Mesendoderm (in vitro differentiated cells): ENCODE measurements around the gene ANGEL1. TPM values are rescaled to one million over a fixed set of nuclear protein-coding genes. Genes with fewer than 3 reads are reported as not detected.

ENCODE experiments used
- DNase-seq: peaks from one replicate; pipeline ENCODE4 v3.0.0; 2013
- H2AK5ac ChIP-seq: 2 replicates; pipeline ENCODE4 v1.6.1; 2013; ENCODE audit warnings: low read length, inconsistent platforms
- H2BK120ac ChIP-seq: 2 replicates; pipeline ENCODE4 v1.6.1; 2013; ENCODE audit warnings: low read depth, mild to moderate bottlenecking, low read length, moderate library complexity, mixed read lengths
- H2BK15ac ChIP-seq: replicated peaks from 2 replicates; pipeline ENCODE4 v1.6.1; 2013; ENCODE audit warnings: low read depth, mild to moderate bottlenecking, moderate library complexity
- H2BK5ac ChIP-seq: 2 replicates; pipeline ENCODE4 v1.6.1; 2013; ENCODE audit warnings: low read length, inconsistent platforms
- H3K18ac ChIP-seq: 2 replicates; pipeline ENCODE4 v1.6.1; 2013; ENCODE audit warnings: mild to moderate bottlenecking, low read length, mixed read lengths
- H3K23ac ChIP-seq: one replicate; pipeline ENCODE4 v1.6.1; 2013; ENCODE audit warnings: low read length
- H3K27ac ChIP-seq: 2 replicates; pipeline ENCODE4 v1.5.1; 2013; ENCODE audit warnings: low read depth, mild to moderate bottlenecking, inconsistent platforms, low read length, moderate library complexity
- H3K27me3 ChIP-seq: 2 replicates; pipeline ENCODE4 v1.6.1; 2013; ENCODE audit warnings: low read length, control low read depth, mild to moderate bottlenecking, inconsistent platforms; ENCODE audit not compliant: insufficient read depth, poor library complexity
- H3K36me3 ChIP-seq: 2 replicates; pipeline ENCODE4 v1.6.1; 2013; ENCODE audit warnings: low read length, inconsistent platforms; ENCODE audit not compliant: control insufficient read depth, insufficient read depth
- H3K4ac ChIP-seq: one replicate; pipeline ENCODE4 v1.6.1; 2013; ENCODE audit warnings: low read depth, mild to moderate bottlenecking, low read length, moderate library complexity
- H3K4me1 ChIP-seq: 2 replicates; pipeline ENCODE4 v1.6.1; 2013; ENCODE audit warnings: low read depth, low read length, inconsistent platforms; ENCODE audit not compliant: control insufficient read depth
- H3K4me2 ChIP-seq: 2 replicates; pipeline ENCODE4 v1.6.1; 2013; ENCODE audit warnings: low read length
- H3K4me3 ChIP-seq: 2 replicates; pipeline ENCODE4 v1.5.1; 2013; ENCODE audit warnings: mild to moderate bottlenecking, low read length
- H3K56ac ChIP-seq: one replicate; pipeline ENCODE4 v1.6.1; 2013; ENCODE audit warnings: low read length
- H3K79me1 ChIP-seq: 2 replicates; pipeline ENCODE4 v1.6.1; 2013; ENCODE audit warnings: low read length, inconsistent platforms
- H3K79me2 ChIP-seq: 2 replicates; pipeline ENCODE4 v1.6.1; 2013; ENCODE audit warnings: mild to moderate bottlenecking, low read length; ENCODE audit not compliant: control insufficient read depth, insufficient read depth
- H3K9ac ChIP-seq: 2 replicates; pipeline ENCODE4 v1.6.1; 2013; ENCODE audit warnings: low read length, inconsistent platforms
- H4K5ac ChIP-seq: one replicate; pipeline ENCODE4 v1.6.1; 2013; ENCODE audit warnings: low read length
- H4K8ac ChIP-seq: one replicate; pipeline ENCODE4 v1.6.1; 2013; ENCODE audit warnings: low read depth, mild to moderate bottlenecking, control low read depth, low read length, moderate library complexity
- WGBS: extraction: QIAGEN DNeasy Blood & Tissue Kit; methylation state at CpG from one replicate; pipeline ENCODE4 v1.1.7; 2013; ENCODE audit warnings: low lambda C conversion rate, missing lambda C conversion rate; ENCODE audit not compliant: insufficient coverage; ENCODE audit errors: extremely low coverage; 5-methylcytosine and 5-hydroxymethylcytosine counted together
- polyA plus RNA-seq, 2 experiments: library from polyadenylated mRNA; stranded (reverse); fragments of 200-250 nt; gene quantifications; one replicate each; pipeline ENCODE4 v1.2.3, GENCODE V29; 2013

ANGEL1 gene
- 9.5 TPM for polyA plus RNA-seq (2013, experiment 1 of 2)
- polyA plus RNA-seq (2013, experiment 2 of 2): 8.7 TPM

- peak within 1 kb of the TSS; percentile 48 for H2AK5ac ChIP-seq
- DNase-seq: peak; percentile 98
- H3K4me1 ChIP-seq: peaks cover 3% of the 10 kb centered on the region
- H3K4me2 ChIP-seq: peak within 1 kb of the TSS; percentile 87
- peak within 1 kb of the TSS; percentile 67 for H3K27ac ChIP-seq
- WGBS: no CpG with 5 or more reads among the region's 69 CpGs
- H2BK5ac ChIP-seq: no peak within 1 kb of the TSS
- H3K4me3 ChIP-seq: peak within 1 kb of the TSS; percentile 79
- H4K8ac ChIP-seq: peak within 1 kb of the TSS; percentile 91
- peak within 1 kb of the TSS; percentile 89 for H3K9ac ChIP-seq
- peak within 1 kb of the TSS; percentile 73 for H3K18ac ChIP-seq
- H3K23ac ChIP-seq: peak within 1 kb of the TSS; percentile 32
- H3K79me2 ChIP-seq: peaks cover 2% of the 10 kb centered on the region
- no peaks in the 10 kb centered on the region for H3K36me3 ChIP-seq
- peak within 1 kb of the TSS; percentile 95 for H3K56ac ChIP-seq
- no peak within 1 kb of the TSS for H2BK15ac ChIP-seq
- H2BK120ac ChIP-seq: no peak within 1 kb of the TSS
- peaks cover 4% of the 10 kb centered on the region for H3K79me1 ChIP-seq
- peak within 1 kb of the TSS; percentile 98 for H4K5ac ChIP-seq
- no peaks in the 10 kb centered on the region for H3K27me3 ChIP-seq
- no peak within 1 kb of the TSS for H3K4ac ChIP-seq
These were observed at the start of gene ANGEL1 for GRCh38 chr14:76812422-76813383. TSS of gene ANGEL1 (minus strand) at chr14:76812882. CDS start at chr14:76812827, 55 bp downstream.

- WGBS: no CpG with 5 or more reads among the region's 10 CpGs
These were observed 49.0 kb upstream of the ANGEL1 start for GRCh38 chr14:76861574-76862255.

GRCh38 chr14:76856769-76857168 is 44.1 kb upstream of the ANGEL1 start:
- Histone ChIP-seq H4K8ac (no peak overlapping the region), H3K4me1 (no peaks in the 10 kb centered on the region), H3K36me3 (no peaks in the 10 kb centered on the region), H2BK5ac (no peak overlapping the region), H3K56ac (no peak overlapping the region), H3K23ac (no peak overlapping the region), H3K79me1 (no peaks in the 10 kb centered on the region), H2AK5ac (no peak overlapping the region), H3K27me3 (no peaks in the 10 kb centered on the region), H3K79me2 (no peaks in the 10 kb centered on the region), H3K4me3 (no peak overlapping the region), H3K9ac (no peak overlapping the region), H3K18ac (no peak overlapping the region), H4K5ac (no peak overlapping the region), H3K4me2 (no peak overlapping the region), H3K27ac (no peak overlapping the region), H3K4ac (no peak overlapping the region), H2BK15ac (no peak overlapping the region), H2BK120ac (no peak overlapping the region)
- WGBS: 100% methylated on average over 1 of the region's 1 CpG
- no peak for DNase-seq

More at GRCh38 chr14:76861574-76862255, 49.0 kb upstream of the ANGEL1 start:
- Histone ChIP-seq H3K79me2 (no peaks in the 10 kb centered on the region), H3K23ac (no peak overlapping the region), H3K4me3 (no peak overlapping the region), H3K27ac (no peak overlapping the region), H2BK5ac (no peak overlapping the region), H3K4me2 (no peak overlapping the region), H3K18ac (no peak overlapping the region), H3K9ac (no peak overlapping the region), H2BK15ac (no peak overlapping the region), H3K4me1 (no peaks in the 10 kb centered on the region), H3K56ac (no peak overlapping the region), H2AK5ac (no peak overlapping the region), H3K36me3 (no peaks in the 10 kb centered on the region), H3K27me3 (no peaks in the 10 kb centered on the region), H4K5ac (no peak overlapping the region), H3K79me1 (no peaks in the 10 kb centered on the region), H3K4ac (no peak overlapping the region), H4K8ac (no peak overlapping the region), H2BK120ac (no peak overlapping the region)
- DNase-seq: no peak

GRCh38 chr14:76855066-76855465 is 42.4 kb upstream of the ANGEL1 start:
- WGBS: no CpG with 5 or more reads among the region's 2 CpGs
- no peak overlapping the region for H3K4me3 ChIP-seq
- no peak overlapping the region for H2AK5ac ChIP-seq
- no peak overlapping the region for H2BK120ac ChIP-seq
- no peak overlapping the region for H3K18ac ChIP-seq
- no peak overlapping the region for H3K23ac ChIP-seq
- no peaks in the 10 kb centered on the region for H3K4me1 ChIP-seq
- no peak overlapping the region for H2BK15ac ChIP-seq
- H3K27ac ChIP-seq: no peak overlapping the region
- H3K56ac ChIP-seq: no peak overlapping the region
- no peak overlapping the region for H3K4me2 ChIP-seq
- no peak overlapping the region for H3K4ac ChIP-seq
- no peak overlapping the region for H3K9ac ChIP-seq
- no peak overlapping the region for H4K8ac ChIP-seq
- no peak overlapping the region for H4K5ac ChIP-seq
- no peaks in the 10 kb centered on the region for H3K36me3 ChIP-seq
- no peaks in the 10 kb centered on the region for H3K79me2 ChIP-seq
- no peaks in the 10 kb centered on the region for H3K27me3 ChIP-seq
- no peaks in the 10 kb centered on the region for H3K79me1 ChIP-seq
- no peak overlapping the region for H2BK5ac ChIP-seq
- no peak for DNase-seq

- Histone ChIP-seq H3K4me2 (no peak overlapping the region), H2BK5ac (no peak overlapping the region), H3K27ac (no peak overlapping the region), H3K27me3 (no peaks in the 10 kb centered on the region), H3K79me1 (no peaks in the 10 kb centered on the region), H3K4me3 (no peak overlapping the region), H3K18ac (no peak overlapping the region), H2BK120ac (no peak overlapping the region), H3K4ac (no peak overlapping the region), H3K36me3 (no peaks in the 10 kb centered on the region), H3K56ac (no peak overlapping the region), H3K79me2 (no peaks in the 10 kb centered on the region), H3K4me1 (no peaks in the 10 kb centered on the region), H2AK5ac (no peak overlapping the region), H3K23ac (no peak overlapping the region), H4K8ac (no peak overlapping the region), H4K5ac (no peak overlapping the region), H3K9ac (no peak overlapping the region), H2BK15ac (no peak overlapping the region)
- WGBS: no CpG with 5 or more reads among the region's 6 CpGs
- peak; percentile 50 for DNase-seq
These were observed 36.2 kb upstream of the ANGEL1 start for GRCh38 chr14:76848879-76849278.
